ENCODE data around the gene PACRG.

The PACRG gene

GRCh38 chr6:163352966-163353365 lies 625.2 kb downstream of the PACRG start:
- in situ Hi-C loops (cut with MboI; ENCODE audit: low pct_unique_long_range_greater_than_20kb, low sequenced_read_pairs, unreplicated experiment): no loop called here
- DNase-seq (ENCODE audit: low spot score): no peak
- TF ChIP-seq CTCF (IDR thresholded peaks at IDR 0.05; ENCODE audit: extremely low read depth, insufficient read depth, missing control alignments): no peak

GRCh38 chr6:163354085-163354484 lies 626.3 kb downstream of the PACRG start:
- in situ Hi-C loops (cut with MboI; ENCODE audit: low pct_unique_long_range_greater_than_20kb, low sequenced_read_pairs, unreplicated experiment): no loop called here
- TF ChIP-seq CTCF (IDR thresholded peaks at IDR 0.05; ENCODE audit: extremely low read depth, insufficient read depth, missing control alignments): no peak
- no peak for DNase-seq (ENCODE audit: low spot score)

GRCh38 chr6:163354761-163355425 lies 627.1 kb downstream of the PACRG start:
- in situ Hi-C loops (cut with MboI; ENCODE audit: low pct_unique_long_range_greater_than_20kb, low sequenced_read_pairs, unreplicated experiment): no loop called here
- no peak for TF ChIP-seq CTCF (IDR thresholded peaks at IDR 0.05; ENCODE audit: extremely low read depth, insufficient read depth, missing control alignments)
- no peak for DNase-seq (ENCODE audit: low spot score)

- TF ChIP-seq CTCF (IDR thresholded peaks at IDR 0.05; ENCODE audit: extremely low read depth, insufficient read depth, missing control alignments): no peak
- no peak for DNase-seq (ENCODE audit: low spot score)
- in situ Hi-C loops (cut with MboI; ENCODE audit: low pct_unique_long_range_greater_than_20kb, low sequenced_read_pairs, unreplicated experiment): no loop called here
These were observed 627.7 kb downstream of the PACRG start for GRCh38 chr6:163355426-163355991.

- no peak for DNase-seq (ENCODE audit: low spot score)
- TF ChIP-seq CTCF (IDR thresholded peaks at IDR 0.05; ENCODE audit: extremely low read depth, insufficient read depth, missing control alignments): no peak
- in situ Hi-C loops (cut with MboI; ENCODE audit: low pct_unique_long_range_greater_than_20kb, low sequenced_read_pairs, unreplicated experiment): no loop called here
These were observed 628.5 kb downstream of the PACRG start for GRCh38 chr6:163356324-163356723.

GRCh38 chr6:163356743-163357142 lies 629.0 kb downstream of the PACRG start:
- TF ChIP-seq CTCF (IDR thresholded peaks at IDR 0.05; ENCODE audit: extremely low read depth, insufficient read depth, missing control alignments): no peak
- DNase-seq (ENCODE audit: low spot score): no peak
- in situ Hi-C loops (cut with MboI; ENCODE audit: low pct_unique_long_range_greater_than_20kb, low sequenced_read_pairs, unreplicated experiment): no loop called here

Data from GM13977 (cell line).